Measurements from ENCODE around the gene RNU6-7.

The RNU6-7 gene

GRCh38 chr14:32183151-32184058, 18.4 kb upstream of the RNU6-7 start:
- H3K4me3 ChIP-seq (ENCODE audit: low read length) = no peak overlapping the region
- TF ChIP-seq CTCF (conservative IDR thresholded peaks at IDR 0.05; ENCODE audit: low read length) = no peak
- DNase-seq (ENCODE audit: low read depth) = no peak

DNA sequence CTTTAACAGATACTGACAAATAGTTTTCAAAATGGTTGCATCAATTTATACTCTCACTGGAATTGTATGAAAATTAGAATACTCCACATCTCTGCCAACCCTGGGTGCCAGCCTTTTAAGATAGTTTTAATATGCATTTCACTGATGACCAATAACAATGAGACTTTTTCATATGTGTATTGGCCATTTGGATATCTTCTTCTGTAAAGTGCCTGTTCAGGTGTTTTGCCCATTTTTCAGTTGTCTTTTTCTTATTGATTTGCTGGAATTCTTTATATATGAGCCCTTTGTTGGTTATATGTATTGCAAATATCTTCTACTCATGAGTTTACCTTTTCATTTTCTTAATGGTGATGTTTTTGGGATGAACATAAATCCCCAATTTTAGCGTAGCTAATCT, 16.7 kb upstream of the RNU6-7 start:
- H3K4me3 ChIP-seq (ENCODE audit: low read length) = no peak overlapping the region
- TF ChIP-seq CTCF (conservative IDR thresholded peaks at IDR 0.05; ENCODE audit: low read length) = no peak
- no peak for DNase-seq (ENCODE audit: low read depth)

- TF ChIP-seq CTCF (conservative IDR thresholded peaks at IDR 0.05; ENCODE audit: low read length) = no peak
- DNase-seq (ENCODE audit: low read depth) = no peak
- no peak overlapping the region for H3K4me3 ChIP-seq (ENCODE audit: low read length)
These were observed 15.6 kb upstream of the RNU6-7 start for GRCh38 chr14:32186248-32186647.

- TF ChIP-seq CTCF (conservative IDR thresholded peaks at IDR 0.05; ENCODE audit: low read length) = no peak
- no peak overlapping the region for H3K4me3 ChIP-seq (ENCODE audit: low read length)
- no peak for DNase-seq (ENCODE audit: low read depth)
These were observed 12.0 kb upstream of the RNU6-7 start for GRCh38 chr14:32189811-32190210.

- TF ChIP-seq CTCF (conservative IDR thresholded peaks at IDR 0.05; ENCODE audit: low read length) = no peak
- DNase-seq (ENCODE audit: low read depth) = peak; percentile 39
These were observed 11.2 kb upstream of the RNU6-7 start for GRCh38 chr14:32190673-32191072.

DNA sequence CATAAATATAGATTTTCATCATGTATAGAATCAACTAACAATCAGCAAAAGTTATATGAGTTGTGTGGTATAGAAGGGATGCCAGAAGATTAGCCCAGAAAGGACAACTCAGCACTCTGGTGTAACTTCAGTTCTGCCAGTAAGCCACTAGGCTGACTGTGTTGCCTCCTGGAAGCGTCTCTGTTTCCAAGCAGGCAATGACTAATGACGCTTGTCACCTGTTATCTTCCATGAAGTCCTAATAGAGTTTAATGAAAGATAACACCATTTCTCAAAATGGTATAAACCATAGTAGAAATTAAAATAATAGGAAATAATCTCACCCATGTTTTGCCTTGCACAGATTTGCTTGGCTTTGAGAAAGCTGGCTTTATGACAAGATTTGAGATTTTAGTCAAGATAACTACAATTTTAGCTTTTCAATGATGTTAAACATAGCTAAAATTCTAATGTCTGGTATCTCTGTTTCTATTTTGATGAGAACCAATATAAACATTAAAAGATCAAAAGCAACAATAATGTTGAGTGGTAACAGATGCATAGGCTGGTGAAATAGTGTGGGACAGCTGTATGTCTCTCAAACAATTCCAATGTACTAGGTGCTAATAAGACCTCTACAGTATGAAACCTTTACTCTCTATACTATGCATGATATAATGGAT, 9.0 kb upstream of the RNU6-7 start:
- no peak overlapping the region for H3K4me3 ChIP-seq (ENCODE audit: low read length)
- DNase-seq (ENCODE audit: low read depth) = no peak

More at GRCh38 chr14:32190673-32191072, 11.2 kb upstream of the RNU6-7 start:
- H3K4me3 ChIP-seq (ENCODE audit: low read length) = no peak overlapping the region

More for the DNA sequence above, 9.0 kb upstream of the RNU6-7 start:
- no peak for TF ChIP-seq CTCF (conservative IDR thresholded peaks at IDR 0.05; ENCODE audit: low read length)
